ENCODE measurements around the gene TCF4.

The TCF4 gene

DNA sequence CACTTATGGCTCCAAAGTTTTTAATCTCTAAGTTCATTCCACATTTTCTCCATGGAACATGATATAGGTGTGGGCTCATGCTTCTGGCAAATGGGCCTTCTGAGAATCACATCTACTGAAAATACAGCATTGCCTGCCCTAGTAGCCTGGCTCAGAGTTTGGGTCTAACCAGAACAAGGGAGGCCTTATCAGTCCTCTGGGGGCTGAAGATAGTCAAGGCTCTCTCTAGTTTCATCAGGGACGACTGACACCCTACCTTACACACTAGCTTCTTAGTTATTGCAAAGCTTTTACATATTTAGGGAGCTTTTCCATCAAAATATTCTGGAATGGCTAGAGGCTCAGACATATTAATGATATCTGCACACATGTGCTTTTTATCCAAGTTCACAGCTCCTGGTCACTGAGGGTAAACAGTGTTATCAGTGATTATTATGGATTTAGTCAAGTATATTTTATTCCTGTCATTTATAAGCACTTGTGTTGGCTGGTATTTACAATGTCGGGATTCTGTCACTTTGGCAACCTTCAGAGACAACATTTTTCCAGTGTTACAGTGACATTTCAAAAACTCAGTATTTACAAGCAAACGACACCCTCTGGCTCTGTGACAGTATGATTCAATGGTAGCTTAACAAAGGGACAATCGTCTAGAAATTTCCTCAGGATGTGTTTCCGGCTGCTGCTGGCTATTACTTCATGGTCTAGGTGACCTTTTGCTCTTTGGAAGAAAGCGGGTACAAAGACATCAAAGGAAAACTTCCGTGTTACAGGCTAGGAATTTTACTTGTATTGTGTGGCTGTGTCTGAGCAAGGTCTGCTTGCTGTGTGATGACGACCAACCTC, 200.6 kb downstream of the TCF4 start:
- Histone ChIP-seq H3K27me3 (ENCODE audit: control insufficient read depth in 1 of 2, insufficient read depth in 2 of 2, low read length in 2 of 2) (no peaks in the 10 kb centered on the region), H3K4me1 (ENCODE audit: insufficient read depth, low read length) (no peaks in the 10 kb centered on the region), H3K9me3 (ENCODE audit: low read length) (no peaks in the 10 kb centered on the region), H3K36me3 (ENCODE audit: insufficient read depth, low read length) (no peaks in the 10 kb centered on the region), H3K27ac (ENCODE audit: low read depth, low read length) (no peak overlapping the region), H3K9ac (ENCODE audit: low read length) (no peak overlapping the region), H3K4me3 (ENCODE audit: low read depth in 1 of 2, low read length in 2 of 2) (no peak overlapping the region)

GRCh38 chr18:55386545-55386944, 201.4 kb downstream of the TCF4 start:
- no peaks in the 10 kb centered on the region for H3K9me3 ChIP-seq (ENCODE audit: low read length)
- no peaks in the 10 kb centered on the region for H3K36me3 ChIP-seq (ENCODE audit: insufficient read depth, low read length)
- H3K9ac ChIP-seq (ENCODE audit: low read length), result no peak overlapping the region
- no peak overlapping the region for H3K27ac ChIP-seq (ENCODE audit: low read depth, low read length)
- no peaks in the 10 kb centered on the region for H3K4me1 ChIP-seq (ENCODE audit: insufficient read depth, low read length)
- H3K4me3 ChIP-seq (ENCODE audit: low read depth in 1 of 2, low read length in 2 of 2), result no peak overlapping the region
- H3K27me3 ChIP-seq (ENCODE audit: control insufficient read depth in 1 of 2, insufficient read depth in 2 of 2, low read length in 2 of 2), result no peaks in the 10 kb centered on the region

DNA sequence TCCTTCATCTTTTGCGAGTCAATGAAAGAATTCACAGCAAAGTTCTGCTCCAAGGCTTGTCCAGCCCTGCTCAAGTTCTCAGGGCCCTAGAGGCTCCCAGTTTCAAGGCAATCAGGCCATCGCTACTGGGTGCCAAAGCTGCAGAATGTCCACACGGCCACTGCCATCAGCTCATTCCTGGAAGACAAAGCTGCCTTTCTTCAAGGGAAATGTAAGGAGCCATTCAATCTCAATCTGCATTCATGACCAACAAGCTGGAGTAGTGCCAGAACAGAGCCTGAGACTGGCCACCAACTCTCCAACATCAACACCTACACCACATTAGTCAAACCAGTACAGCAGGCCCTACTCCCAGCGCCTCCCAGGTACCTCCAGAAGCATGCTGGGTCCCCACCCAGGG, 202.2 kb downstream of the TCF4 start:
- H3K9ac ChIP-seq (ENCODE audit: low read length), result no peak overlapping the region
- H3K27me3 ChIP-seq (ENCODE audit: control insufficient read depth in 1 of 2, insufficient read depth in 2 of 2, low read length in 2 of 2), result no peaks in the 10 kb centered on the region
- H3K36me3 ChIP-seq (ENCODE audit: insufficient read depth, low read length), result no peaks in the 10 kb centered on the region
- H3K27ac ChIP-seq (ENCODE audit: low read depth, low read length), result no peak overlapping the region
- H3K4me3 ChIP-seq (ENCODE audit: low read depth in 1 of 2, low read length in 2 of 2), result no peak overlapping the region
- no peaks in the 10 kb centered on the region for H3K9me3 ChIP-seq (ENCODE audit: low read length)
- H3K4me1 ChIP-seq (ENCODE audit: insufficient read depth, low read length), result no peaks in the 10 kb centered on the region

GRCh38 chr18:55384551-55385275, 203.3 kb downstream of the TCF4 start:
- Histone ChIP-seq H3K4me3 (ENCODE audit: low read depth in 1 of 2, low read length in 2 of 2) (no peak overlapping the region), H3K9ac (ENCODE audit: low read length) (no peak overlapping the region), H3K4me1 (ENCODE audit: insufficient read depth, low read length) (no peaks in the 10 kb centered on the region), H3K27ac (ENCODE audit: low read depth, low read length) (no peak overlapping the region), H3K9me3 (ENCODE audit: low read length) (no peaks in the 10 kb centered on the region), H3K36me3 (ENCODE audit: insufficient read depth, low read length) (no peaks in the 10 kb centered on the region), H3K27me3 (ENCODE audit: control insufficient read depth in 1 of 2, insufficient read depth in 2 of 2, low read length in 2 of 2) (no peaks in the 10 kb centered on the region)

DNA sequence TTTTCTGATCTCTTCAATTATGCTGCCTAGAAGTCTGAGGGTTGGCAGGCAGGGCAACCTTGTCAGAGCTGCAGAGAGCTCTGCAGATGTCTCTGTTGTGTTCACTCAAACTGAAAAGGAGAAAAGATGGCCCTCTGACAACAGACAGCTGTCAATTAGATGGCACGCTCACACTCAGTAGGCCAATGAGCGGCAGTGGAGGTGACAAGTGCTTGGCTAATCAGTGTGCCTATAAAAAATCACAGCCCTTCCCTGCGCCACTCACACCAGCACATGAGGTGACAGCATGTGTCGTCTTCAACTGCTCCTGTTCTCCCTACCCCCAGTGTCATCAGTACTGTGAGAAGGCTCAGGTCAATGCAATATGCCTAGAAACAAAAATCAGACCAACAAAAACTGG, 203.9 kb downstream of the TCF4 start:
- H3K27ac ChIP-seq (ENCODE audit: low read depth, low read length), result no peak overlapping the region
- no peaks in the 10 kb centered on the region for H3K9me3 ChIP-seq (ENCODE audit: low read length)
- no peak overlapping the region for H3K9ac ChIP-seq (ENCODE audit: low read length)
- no peak overlapping the region for H3K4me3 ChIP-seq (ENCODE audit: low read depth in 1 of 2, low read length in 2 of 2)
- H3K27me3 ChIP-seq (ENCODE audit: control insufficient read depth in 1 of 2, insufficient read depth in 2 of 2, low read length in 2 of 2), result no peaks in the 10 kb centered on the region
- no peaks in the 10 kb centered on the region for H3K4me1 ChIP-seq (ENCODE audit: insufficient read depth, low read length)
- H3K36me3 ChIP-seq (ENCODE audit: insufficient read depth, low read length), result no peaks in the 10 kb centered on the region

DNA sequence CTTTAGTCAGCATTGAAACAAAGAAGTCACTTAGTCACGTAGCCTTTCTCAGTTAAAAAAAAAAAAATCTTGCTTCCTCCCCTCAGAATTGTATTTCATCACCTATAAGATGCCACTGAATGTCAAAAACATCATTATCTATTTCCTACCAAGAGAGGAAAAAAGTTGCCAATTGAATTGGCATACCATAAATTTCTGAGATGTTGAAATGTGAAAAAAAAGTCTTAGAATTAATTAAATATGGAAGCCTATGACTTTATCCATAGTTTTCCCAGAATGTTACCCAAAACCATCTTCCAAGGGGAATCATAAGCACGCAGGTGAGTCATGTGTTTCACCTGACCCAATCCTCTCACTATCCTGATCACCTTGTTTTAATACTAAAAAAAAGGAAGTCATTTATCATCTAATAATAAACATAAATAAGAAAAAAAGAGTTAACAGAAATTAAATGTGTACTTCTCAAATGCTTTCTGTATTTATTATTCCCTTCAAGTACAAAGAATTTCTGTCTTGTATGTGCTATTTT, 205.7 kb downstream of the TCF4 start:
- Histone ChIP-seq H3K27ac (ENCODE audit: low read depth, low read length) (no peak overlapping the region), H3K27me3 (ENCODE audit: control insufficient read depth in 1 of 2, insufficient read depth in 2 of 2, low read length in 2 of 2) (no peaks in the 10 kb centered on the region), H3K4me1 (ENCODE audit: insufficient read depth, low read length) (no peaks in the 10 kb centered on the region)

GRCh38 chr18:55381277-55381676, 206.7 kb downstream of the TCF4 start:
- H3K27ac ChIP-seq (ENCODE audit: low read depth, low read length), result no peak overlapping the region
- no peaks in the 10 kb centered on the region for H3K4me1 ChIP-seq (ENCODE audit: insufficient read depth, low read length)
- H3K27me3 ChIP-seq (ENCODE audit: control insufficient read depth in 1 of 2, insufficient read depth in 2 of 2, low read length in 2 of 2), result no peaks in the 10 kb centered on the region
- H3K4me3 ChIP-seq (ENCODE audit: low read depth in 1 of 2, low read length in 2 of 2), result no peak overlapping the region
- no peaks in the 10 kb centered on the region for H3K36me3 ChIP-seq (ENCODE audit: insufficient read depth, low read length)
- no peaks in the 10 kb centered on the region for H3K9me3 ChIP-seq (ENCODE audit: low read length)
- H3K9ac ChIP-seq (ENCODE audit: low read length), result no peak overlapping the region

More for the DNA sequence above, 205.7 kb downstream of the TCF4 start:
- H3K9ac ChIP-seq (ENCODE audit: low read length), result no peak overlapping the region
- H3K36me3 ChIP-seq (ENCODE audit: insufficient read depth, low read length), result no peaks in the 10 kb centered on the region
- H3K9me3 ChIP-seq (ENCODE audit: low read length), result no peaks in the 10 kb centered on the region
- H3K4me3 ChIP-seq (ENCODE audit: low read depth in 1 of 2, low read length in 2 of 2), result no peak overlapping the region

DNA sequence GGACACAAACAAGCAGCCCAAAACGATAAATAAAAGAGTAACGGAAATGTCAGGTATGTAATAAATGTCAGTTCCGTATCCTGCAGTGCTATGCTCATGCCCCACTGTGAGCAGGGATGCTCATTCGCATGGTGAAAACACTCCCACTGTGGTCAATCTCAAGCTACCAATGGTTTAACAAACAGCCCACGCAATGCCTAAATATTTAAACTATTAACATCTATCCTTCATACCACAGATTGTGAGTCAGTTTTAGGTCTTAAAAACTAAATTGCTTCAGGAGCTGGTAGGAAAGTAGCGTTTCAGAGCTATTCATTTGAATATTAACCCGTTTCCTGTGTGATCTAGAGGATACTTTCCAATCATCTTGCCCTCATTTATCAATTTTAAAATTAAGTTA, 207.4 kb downstream of the TCF4 start:
- Histone ChIP-seq H3K9me3 (ENCODE audit: low read length) (no peaks in the 10 kb centered on the region), H3K9ac (ENCODE audit: low read length) (no peak overlapping the region), H3K4me3 (ENCODE audit: low read depth in 1 of 2, low read length in 2 of 2) (no peak overlapping the region), H3K4me1 (ENCODE audit: insufficient read depth, low read length) (no peaks in the 10 kb centered on the region), H3K36me3 (ENCODE audit: insufficient read depth, low read length) (no peaks in the 10 kb centered on the region), H3K27ac (ENCODE audit: low read depth, low read length) (no peak overlapping the region), H3K27me3 (ENCODE audit: control insufficient read depth in 1 of 2, insufficient read depth in 2 of 2, low read length in 2 of 2) (no peaks in the 10 kb centered on the region)

- Histone ChIP-seq H3K27ac (ENCODE audit: low read depth, low read length) (no peak overlapping the region), H3K4me1 (ENCODE audit: insufficient read depth, low read length) (no peaks in the 10 kb centered on the region), H3K9ac (ENCODE audit: low read length) (no peak overlapping the region), H3K27me3 (ENCODE audit: control insufficient read depth in 1 of 2, insufficient read depth in 2 of 2, low read length in 2 of 2) (no peaks in the 10 kb centered on the region), H3K4me3 (ENCODE audit: low read depth in 1 of 2, low read length in 2 of 2) (no peak overlapping the region), H3K36me3 (ENCODE audit: insufficient read depth, low read length) (no peaks in the 10 kb centered on the region), H3K9me3 (ENCODE audit: low read length) (no peaks in the 10 kb centered on the region)
Observed at GRCh38 chr18:55376387-55376786, 211.6 kb downstream of the TCF4 start.

DNA sequence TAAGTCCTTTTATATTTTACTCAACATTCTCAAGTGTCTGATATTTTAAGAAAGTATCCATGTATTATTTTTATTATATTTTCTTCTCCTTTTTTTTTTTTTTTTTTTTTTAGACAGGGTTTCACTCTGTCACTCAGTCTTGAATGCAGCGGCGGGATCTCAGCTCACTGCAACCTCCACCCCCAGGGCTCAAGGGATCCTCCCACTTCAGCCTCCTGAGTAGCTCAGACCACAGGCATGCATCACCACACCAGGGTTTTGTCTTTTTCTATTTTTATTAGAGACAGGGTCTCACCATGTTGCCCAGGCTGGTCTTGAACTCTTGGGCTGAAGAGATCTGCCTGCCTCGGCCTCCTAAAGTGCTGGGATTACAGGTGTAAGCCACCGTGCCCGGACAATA, 212.1 kb downstream of the TCF4 start:
- H3K4me1 ChIP-seq (ENCODE audit: insufficient read depth, low read length), result no peaks in the 10 kb centered on the region
- no peak overlapping the region for H3K4me3 ChIP-seq (ENCODE audit: low read depth in 1 of 2, low read length in 2 of 2)
- no peaks in the 10 kb centered on the region for H3K36me3 ChIP-seq (ENCODE audit: insufficient read depth, low read length)
- H3K27ac ChIP-seq (ENCODE audit: low read depth, low read length), result no peak overlapping the region
- H3K27me3 ChIP-seq (ENCODE audit: control insufficient read depth in 1 of 2, insufficient read depth in 2 of 2, low read length in 2 of 2), result no peaks in the 10 kb centered on the region
- no peaks in the 10 kb centered on the region for H3K9me3 ChIP-seq (ENCODE audit: low read length)
- no peak overlapping the region for H3K9ac ChIP-seq (ENCODE audit: low read length)

GRCh38 chr18:55374741-55375140, 213.3 kb downstream of the TCF4 start:
- Histone ChIP-seq H3K27ac (ENCODE audit: low read depth, low read length) (no peak overlapping the region), H3K36me3 (ENCODE audit: insufficient read depth, low read length) (no peaks in the 10 kb centered on the region), H3K27me3 (ENCODE audit: control insufficient read depth in 1 of 2, insufficient read depth in 2 of 2, low read length in 2 of 2) (no peaks in the 10 kb centered on the region), H3K4me3 (ENCODE audit: low read depth in 1 of 2, low read length in 2 of 2) (no peak overlapping the region), H3K9ac (ENCODE audit: low read length) (no peak overlapping the region), H3K9me3 (ENCODE audit: low read length) (no peaks in the 10 kb centered on the region), H3K4me1 (ENCODE audit: insufficient read depth, low read length) (no peaks in the 10 kb centered on the region)

Data from muscle layer of colon (tissue), 2 donors.